GM19035 (cell line): ENCODE data around the gene PRKG1.

Experiments used
- ATAC-seq: cut with Tn5 transposase; IDR thresholded peaks from one replicate; pipeline ENCODE4 v1.9.1; 2021; ENCODE audit not compliant: unreplicated experiment

The PRKG1 gene

GRCh38 chr10:51783941-51784340, 709.7 kb downstream of the PRKG1 start:
- no peak for ATAC-seq

GRCh38 chr10:51786016-51786683, 711.9 kb downstream of the PRKG1 start:
- ATAC-seq, result no peak

DNA sequence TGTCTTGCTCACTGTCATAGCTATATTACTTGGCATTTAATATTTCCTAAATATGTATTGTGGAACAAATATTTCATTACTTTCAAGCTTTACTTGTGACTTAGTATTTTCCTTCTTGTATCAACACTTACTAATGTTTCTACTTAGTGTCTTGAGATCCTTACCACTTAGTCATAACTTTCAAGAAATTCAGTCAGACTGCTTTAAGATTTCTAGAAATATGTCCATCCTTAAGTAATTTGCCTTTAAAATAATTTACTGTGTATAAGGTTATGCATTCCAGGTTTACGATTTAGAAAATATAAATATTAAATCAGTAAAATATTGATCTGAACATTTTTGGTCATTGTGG, 712.4 kb downstream of the PRKG1 start:
- ATAC-seq, result no peak

DNA sequence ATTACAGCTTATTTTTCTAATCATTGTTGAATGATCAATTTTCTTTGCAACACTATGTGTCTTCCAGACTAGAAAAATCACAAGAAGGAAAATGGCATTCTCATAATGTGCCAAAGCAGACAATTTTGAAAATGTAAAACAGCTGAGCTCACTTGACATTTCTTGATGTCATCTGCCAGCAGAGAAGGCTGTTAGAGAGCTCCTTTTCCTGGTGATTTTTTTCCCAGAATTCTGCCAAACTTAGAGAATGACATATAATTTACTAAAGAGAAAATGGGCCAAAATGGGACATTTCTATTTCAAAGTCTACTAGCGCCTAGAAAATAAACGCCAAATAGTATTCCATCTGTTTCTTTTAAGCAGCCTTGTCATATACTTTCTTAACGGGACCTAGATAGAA, 714.0 kb downstream of the PRKG1 start:
- ATAC-seq, result no peak

DNA sequence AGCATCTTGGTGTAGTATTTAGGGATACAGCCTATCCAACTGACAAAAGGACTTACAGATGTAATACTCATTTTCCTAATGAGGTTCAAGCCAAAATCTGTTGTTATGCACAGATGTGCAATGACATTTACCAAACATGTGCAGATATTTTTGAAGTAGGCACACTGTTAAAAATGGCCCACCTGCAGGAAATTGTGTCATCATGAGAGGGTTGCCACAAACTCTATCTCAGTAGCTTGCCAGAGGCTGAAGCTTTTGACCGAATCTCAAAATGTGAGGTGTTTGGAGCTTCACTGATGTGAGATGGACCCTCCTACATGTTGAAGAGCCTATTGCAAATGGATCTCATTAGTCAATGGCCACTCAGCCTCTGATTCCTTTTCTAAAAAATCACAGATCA, 714.8 kb downstream of the PRKG1 start:
- no peak for ATAC-seq

DNA sequence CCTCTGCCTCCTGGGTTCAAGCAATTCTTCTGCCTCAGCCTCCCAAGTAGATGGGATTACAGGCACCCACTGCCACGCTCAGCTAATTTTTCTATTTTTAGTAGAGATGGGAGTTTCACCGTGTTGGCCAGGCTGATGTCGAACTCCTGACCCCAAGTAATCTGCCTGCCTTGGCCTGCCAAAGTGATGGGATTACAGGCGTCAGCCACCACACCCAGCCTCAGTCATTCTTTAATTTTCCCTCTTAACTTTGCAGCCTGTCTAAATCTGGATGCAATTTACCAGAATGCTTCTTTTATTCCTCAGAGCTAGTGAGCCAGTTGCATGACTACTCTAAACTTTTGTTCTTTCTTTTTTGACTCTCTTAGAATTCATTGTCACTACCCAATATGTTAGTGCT, 715.6 kb downstream of the PRKG1 start:
- no peak for ATAC-seq

DNA sequence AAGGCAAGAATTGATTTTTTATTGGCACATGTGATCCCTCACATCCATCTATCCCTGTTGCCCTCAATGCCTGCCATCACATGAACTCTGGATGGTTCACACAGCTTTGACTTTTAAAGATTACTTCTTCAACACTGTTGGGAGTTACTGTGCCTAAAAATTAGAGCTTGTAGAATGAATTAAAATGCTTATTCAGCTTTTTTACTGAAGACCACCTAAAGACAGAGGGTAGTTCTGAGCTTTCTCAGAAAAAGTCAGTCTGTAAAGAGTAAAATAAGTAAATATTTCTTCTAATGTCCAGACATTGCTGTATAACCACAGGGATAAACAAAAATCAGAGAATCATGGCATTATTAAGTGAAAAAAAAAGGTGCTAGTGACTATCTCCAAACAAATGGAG, 718.4 kb downstream of the PRKG1 start:
- no peak for ATAC-seq

GRCh38 chr10:51800121-51800520, 725.8 kb downstream of the PRKG1 start:
- no peak for ATAC-seq

DNA sequence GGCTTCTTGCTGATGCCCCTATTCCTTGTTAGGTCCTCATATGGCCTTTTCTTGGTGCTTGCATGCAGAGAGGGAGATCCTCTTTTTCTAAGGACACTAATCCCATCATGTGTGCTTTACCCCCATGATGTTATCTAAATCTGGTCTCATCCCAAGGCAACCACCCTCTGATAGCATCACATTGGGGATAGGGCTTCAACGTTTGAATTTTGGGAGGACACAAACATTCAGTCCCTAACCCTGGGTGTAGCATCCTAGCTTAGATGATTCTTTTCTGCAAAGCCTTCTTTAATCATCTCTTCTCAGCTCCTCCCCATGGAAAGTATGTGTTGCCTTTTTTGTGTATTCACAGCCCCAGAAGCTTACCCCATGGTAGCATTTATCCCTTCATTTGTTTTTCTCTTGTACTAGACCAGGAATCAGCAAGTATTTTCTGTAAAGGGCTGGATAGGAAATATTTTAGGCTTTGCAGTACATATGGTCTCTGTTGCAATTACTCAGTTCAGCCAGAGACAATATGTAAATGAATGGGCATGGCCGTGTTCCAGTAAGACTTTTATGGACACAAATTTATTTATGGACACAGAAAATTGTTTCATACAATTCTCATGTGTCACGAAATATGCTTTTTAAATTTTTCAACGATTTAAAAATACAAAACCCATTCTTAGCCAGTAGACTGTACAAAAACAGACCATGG, 726.6 kb downstream of the PRKG1 start:
- ATAC-seq, result no peak

GRCh38 chr10:51802030-51802429, 727.7 kb downstream of the PRKG1 start:
- ATAC-seq, result no peak

- ATAC-seq, result no peak
Measured at GRCh38 chr10:51804866-51805265, 730.6 kb downstream of the PRKG1 start.

- ATAC-seq, result no peak
Measured at GRCh38 chr10:51806079-51806835, 732.0 kb downstream of the PRKG1 start.

- no peak for ATAC-seq
Measured at GRCh38 chr10:51808187-51808586, 733.9 kb downstream of the PRKG1 start.

- ATAC-seq, result no peak
Measured at GRCh38 chr10:51815723-51816122, 741.4 kb downstream of the PRKG1 start.

- ATAC-seq, result no peak
Measured at GRCh38 chr10:51821045-51821444, 746.8 kb downstream of the PRKG1 start.

- ATAC-seq, result no peak
Measured at GRCh38 chr10:51821745-51822144, 747.5 kb downstream of the PRKG1 start.

- no peak for ATAC-seq
Measured at GRCh38 chr10:51832652-51833383, 758.5 kb downstream of the PRKG1 start.

- ATAC-seq, result no peak
Measured at GRCh38 chr10:51834548-51834947, 760.3 kb downstream of the PRKG1 start.

DNA sequence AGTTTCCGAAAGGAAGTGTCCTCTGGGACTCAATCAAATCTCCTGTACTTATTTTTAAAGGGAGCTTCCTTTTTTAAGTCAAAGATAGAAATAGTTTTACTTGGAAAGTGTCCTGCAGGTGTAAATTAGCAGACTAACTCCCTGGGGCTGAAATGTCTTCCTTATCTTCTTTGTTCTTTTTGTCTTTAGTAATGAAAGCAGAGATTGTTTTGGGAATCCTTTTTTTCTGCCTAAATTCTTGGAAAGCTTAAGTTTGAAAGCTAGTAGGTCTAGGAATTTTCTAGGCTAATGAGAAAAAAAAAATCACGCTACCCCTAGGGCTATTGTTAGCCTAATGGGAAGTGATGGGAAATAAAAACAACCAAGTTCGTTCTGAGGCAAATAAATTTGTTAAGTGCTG, 764.2 kb downstream of the PRKG1 start:
- ATAC-seq, result no peak

GRCh38 chr10:51843966-51844365, 769.7 kb downstream of the PRKG1 start:
- ATAC-seq, result no peak

GRCh38 chr10:51846856-51847506, 772.7 kb downstream of the PRKG1 start:
- peak; percentile 87 for ATAC-seq
